Adipocyte (in vitro differentiated cells): ENCODE results near the gene TDRD6.
A peak's percentile ranks its signal among the peaks of the same experiment; 100 is the strongest.
"Not testable (repeated sequence)": the region's sequence is repeated elsewhere in the genome, so short reads cannot be mapped to it uniquely, and the experiment has no call there.

Source experiments
- DNase-seq: peaks from one replicate; pipeline ENCODE4 v3.0.0-alpha.2; 2015; ENCODE audit warnings: low read depth
- H3K27me3 ChIP-seq: replicated peaks from 2 replicates; pipeline ENCODE4 v1.7.0; 2013; ENCODE audit warnings: mild to moderate bottlenecking, low read length, moderate library complexity; ENCODE audit not compliant: control insufficient read depth, insufficient read depth
- H3K36me3 ChIP-seq: 2 replicates; pipeline ENCODE4 v1.7.0; 2013; ENCODE audit warnings: low read length, mild to moderate bottlenecking, moderate library complexity; ENCODE audit not compliant: control insufficient read depth, insufficient read depth, severe bottlenecking
- H3K4me1 ChIP-seq: 2 replicates; pipeline ENCODE4 v1.7.0; 2013; ENCODE audit warnings: mild to moderate bottlenecking, low read length, moderate library complexity; ENCODE audit not compliant: control insufficient read depth, insufficient read depth
- H3K4me3 ChIP-seq: 2 replicates; pipeline ENCODE4 v1.7.0; 2013; ENCODE audit warnings: mild to moderate bottlenecking, low read length, moderate library complexity
- H3K9ac ChIP-seq: 2 replicates; pipeline ENCODE4 v1.7.0; 2013; ENCODE audit warnings: mild to moderate bottlenecking, low read length, moderate library complexity
- H3K9me3 ChIP-seq: 2 replicates; pipeline ENCODE4 v1.7.0; 2013; ENCODE audit warnings: mild to moderate bottlenecking, low read length, moderate library complexity; ENCODE audit not compliant: control insufficient read depth

The TDRD6 gene

GRCh38 chr6:46687619-46688097 lies at the start of gene TDRD6:
TSS of gene TDRD6 (plus strand) at chr6:46687885. CDS start at chr6:46688129, 244 bp downstream.
- H3K4me1 ChIP-seq: peaks cover 19% of the 10 kb centered on the region
- H3K9me3 ChIP-seq: no peaks in the 10 kb centered on the region
- no peak within 1 kb of the TSS for H3K9ac ChIP-seq
- no peaks in the 10 kb centered on the region for H3K36me3 ChIP-seq
- no peaks in the 10 kb centered on the region for H3K27me3 ChIP-seq
- no peak for DNase-seq
- no peak within 1 kb of the TSS for H3K4me3 ChIP-seq

- Histone ChIP-seq H3K36me3 (no peaks in the 10 kb centered on the region), H3K9me3 (no peaks in the 10 kb centered on the region)
- no peak for DNase-seq
Observed at GRCh38 chr6:46637933-46638332, 49.8 kb upstream of the TDRD6 start.

GRCh38 chr6:46638650-46639049 lies 49.0 kb upstream of the TDRD6 start:
- H3K4me3 ChIP-seq: no peak overlapping the region
- no peaks in the 10 kb centered on the region for H3K36me3 ChIP-seq
- no peak for DNase-seq
- no peaks in the 10 kb centered on the region for H3K9me3 ChIP-seq
- H3K4me1 ChIP-seq: peaks cover 12% of the 10 kb centered on the region
- H3K27me3 ChIP-seq: no peaks in the 10 kb centered on the region
- H3K9ac ChIP-seq: no peak overlapping the region

More at GRCh38 chr6:46637933-46638332, 49.8 kb upstream of the TDRD6 start:
- Histone ChIP-seq H3K4me3 (no peak overlapping the region), H3K4me1 (peaks cover 12% of the 10 kb centered on the region), H3K27me3 (no peaks in the 10 kb centered on the region), H3K9ac (no peak overlapping the region)

- DNase-seq: no peak
Observed at GRCh38 chr6:46642928-46643751, 44.5 kb upstream of the TDRD6 start.

GRCh38 chr6:46645265-46645664 lies 42.4 kb upstream of the TDRD6 start:
- Histone ChIP-seq H3K9ac (no peak overlapping the region), H3K4me3 (no peak overlapping the region), H3K9me3 (no peaks in the 10 kb centered on the region), H3K4me1 (no peaks in the 10 kb centered on the region), H3K27me3 (no peaks in the 10 kb centered on the region), H3K36me3 (no peaks in the 10 kb centered on the region)
- DNase-seq: no peak

More at GRCh38 chr6:46642928-46643751, 44.5 kb upstream of the TDRD6 start:
- Histone ChIP-seq H3K4me1 (no peaks in the 10 kb centered on the region), H3K4me3 (no peak overlapping the region), H3K9ac (no peak overlapping the region), H3K27me3 (no peaks in the 10 kb centered on the region), H3K36me3 (no peaks in the 10 kb centered on the region), H3K9me3 (no peaks in the 10 kb centered on the region)

- not testable (repeated sequence) for H3K4me3 ChIP-seq, H3K9me3 ChIP-seq, DNase-seq, H3K4me1 ChIP-seq, H3K36me3 ChIP-seq, H3K27me3 ChIP-seq, H3K9ac ChIP-seq
Observed at GRCh38 chr6:46648108-46648507, 39.6 kb upstream of the TDRD6 start.

GRCh38 chr6:46648869-46649492 lies 38.7 kb upstream of the TDRD6 start:
- DNase-seq: no peak
- no peak overlapping the region for H3K4me3 ChIP-seq
- H3K36me3 ChIP-seq: no peaks in the 10 kb centered on the region
- H3K4me1 ChIP-seq: peaks cover 11% of the 10 kb centered on the region
- H3K9me3 ChIP-seq: no peaks in the 10 kb centered on the region
- no peak overlapping the region for H3K9ac ChIP-seq
- H3K27me3 ChIP-seq: no peaks in the 10 kb centered on the region

- H3K4me1 ChIP-seq: peaks cover 12% of the 10 kb centered on the region
- peak; percentile 58 for DNase-seq
- H3K27me3 ChIP-seq: no peaks in the 10 kb centered on the region
- no peak overlapping the region for H3K4me3 ChIP-seq
- no peaks in the 10 kb centered on the region for H3K9me3 ChIP-seq
- H3K9ac ChIP-seq: no peak overlapping the region
- no peaks in the 10 kb centered on the region for H3K36me3 ChIP-seq
Observed at GRCh38 chr6:46651006-46651405, 36.7 kb upstream of the TDRD6 start.

- Histone ChIP-seq H3K9me3 (no peaks in the 10 kb centered on the region), H3K4me1 (peaks cover 12% of the 10 kb centered on the region), H3K9ac (no peak overlapping the region), H3K36me3 (no peaks in the 10 kb centered on the region), H3K4me3 (peak overlapping the region; percentile 91), H3K27me3 (no peaks in the 10 kb centered on the region)
- peak; percentile 33 for DNase-seq
Observed at GRCh38 chr6:46651816-46652215, 35.9 kb upstream of the TDRD6 start.

- peaks cover 12% of the 10 kb centered on the region for H3K4me1 ChIP-seq
- H3K36me3 ChIP-seq: no peaks in the 10 kb centered on the region
- no peaks in the 10 kb centered on the region for H3K27me3 ChIP-seq
- no peak for DNase-seq
- H3K9ac ChIP-seq: peak overlapping the region; percentile 85
- no peaks in the 10 kb centered on the region for H3K9me3 ChIP-seq
- peak overlapping the region; percentile 91 for H3K4me3 ChIP-seq
Observed at GRCh38 chr6:46652232-46652602, 35.5 kb upstream of the TDRD6 start.

GRCh38 chr6:46652603-46653438 lies 34.9 kb upstream of the TDRD6 start, which contains the start of the genes CYP39A1 and SLC25A27:
TSS of gene CYP39A1 (minus strand) at chr6:46652818. CDS start at chr6:46652582, 236 bp downstream.
TSS of gene SLC25A27 (plus strand) at chr6:46652975. CDS start at chr6:46653193, 218 bp downstream.
- Histone ChIP-seq H3K4me3 (peak within 1 kb of the TSS; percentile 91), H3K36me3 (no peaks in the 10 kb centered on the region), H3K4me1 (peaks cover 12% of the 10 kb centered on the region), H3K9me3 (no peaks in the 10 kb centered on the region), H3K9ac (peak within 1 kb of the TSS; percentile 85), H3K27me3 (no peaks in the 10 kb centered on the region)
- DNase-seq: peak; percentile 97
